Left renal cortex interstitium (tissue), 4 donors: ENCODE data around the gene ARMC7. TPM values are rescaled to one million over a fixed set of nuclear protein-coding genes. Genes with fewer than 3 reads are reported as not detected.
A peak's percentile ranks its signal among the peaks of the same experiment; 100 is the strongest.
"Not testable (repeated sequence)": the region's sequence is repeated elsewhere in the genome, so short reads cannot be mapped to it uniquely, and the experiment has no call there.

Experiments used
- DNase-seq, 4 donors: peaks; one replicate each; pipeline ENCODE4 v3.0.0-alpha.2; 2013; ENCODE audit warnings: low read depth in 4 of 4, low spot score in 2 of 4, missing footprints in 1 of 4
- polyA plus RNA-seq, 4 donors: library from polyadenylated mRNA; unstranded; fragments of 120-200 nt; gene quantifications; one replicate each; pipeline ENCODE4 v1.2.1, GENCODE V29; 2013; ENCODE audit not compliant: insufficient read length in 4 of 4

ARMC7 gene
- polyA plus RNA-seq, 4 donors = 16.6 to 21.5 (median 17.4) TPM

GRCh38 chr17:75127936-75128335, 18.2 kb downstream of the ARMC7 start:
- not testable (repeated sequence) for DNase-seq

GRCh38 chr17:75128694-75129505, 19.1 kb downstream of the ARMC7 start:
- DNase-seq = no peak

GRCh38 chr17:75129576-75129975, 19.8 kb downstream of the ARMC7 start:
- DNase-seq = no peak

- no peak for DNase-seq
These were observed 20.4 kb downstream of the ARMC7 start for GRCh38 chr17:75130059-75130631.

GRCh38 chr17:75130632-75131277, 21.0 kb downstream of the ARMC7 start:
- peak in 2 of 4 donors; percentile 45 to 66 for DNase-seq

- DNase-seq = peak in 3 of 4 donors; percentile 60 to 82 (median 78)
These were observed 21.7 kb downstream of the ARMC7 start, which contains the start of gene NT5C for GRCh38 chr17:75131278-75132017. Gene NT5C (minus strand): TSS chr17:75131742. CDS start chr17:75131707, 35 bp downstream.

GRCh38 chr17:75132018-75133000, 22.5 kb downstream of the ARMC7 start:
- not testable (repeated sequence) for DNase-seq

- DNase-seq = no peak
These were observed 23.2 kb downstream of the ARMC7 start for GRCh38 chr17:75133001-75133400.

GRCh38 chr17:75133607-75134347, 24.0 kb downstream of the ARMC7 start:
- DNase-seq = not testable (repeated sequence)

- no peak for DNase-seq
These were observed 25.7 kb downstream of the ARMC7 start for GRCh38 chr17:75135452-75135851.

- no peak for DNase-seq
These were observed 26.2 kb downstream of the ARMC7 start for GRCh38 chr17:75135946-75136345.

- DNase-seq = not testable (repeated sequence)
These were observed 28.0 kb downstream of the ARMC7 start for GRCh38 chr17:75137762-75138161.

- DNase-seq = no peak
These were observed 28.8 kb downstream of the ARMC7 start for GRCh38 chr17:75138519-75138918.

- no peak for DNase-seq
These were observed 32.6 kb downstream of the ARMC7 start for GRCh38 chr17:75142236-75142971.

- no peak for DNase-seq
These were observed 35.2 kb downstream of the ARMC7 start for GRCh38 chr17:75144816-75145512.

- DNase-seq = no peak
These were observed 36.8 kb downstream of the ARMC7 start for GRCh38 chr17:75146592-75146991.

GRCh38 chr17:75147878-75148546, 38.2 kb downstream of the ARMC7 start:
- no peak for DNase-seq
